ENCODE measurements around the gene RRP9.
"Not testable (repeated sequence)": the region's sequence is repeated elsewhere in the genome, so short reads cannot be mapped to it uniquely, and the experiment has no call there.

RRP9 gene

DNA sequence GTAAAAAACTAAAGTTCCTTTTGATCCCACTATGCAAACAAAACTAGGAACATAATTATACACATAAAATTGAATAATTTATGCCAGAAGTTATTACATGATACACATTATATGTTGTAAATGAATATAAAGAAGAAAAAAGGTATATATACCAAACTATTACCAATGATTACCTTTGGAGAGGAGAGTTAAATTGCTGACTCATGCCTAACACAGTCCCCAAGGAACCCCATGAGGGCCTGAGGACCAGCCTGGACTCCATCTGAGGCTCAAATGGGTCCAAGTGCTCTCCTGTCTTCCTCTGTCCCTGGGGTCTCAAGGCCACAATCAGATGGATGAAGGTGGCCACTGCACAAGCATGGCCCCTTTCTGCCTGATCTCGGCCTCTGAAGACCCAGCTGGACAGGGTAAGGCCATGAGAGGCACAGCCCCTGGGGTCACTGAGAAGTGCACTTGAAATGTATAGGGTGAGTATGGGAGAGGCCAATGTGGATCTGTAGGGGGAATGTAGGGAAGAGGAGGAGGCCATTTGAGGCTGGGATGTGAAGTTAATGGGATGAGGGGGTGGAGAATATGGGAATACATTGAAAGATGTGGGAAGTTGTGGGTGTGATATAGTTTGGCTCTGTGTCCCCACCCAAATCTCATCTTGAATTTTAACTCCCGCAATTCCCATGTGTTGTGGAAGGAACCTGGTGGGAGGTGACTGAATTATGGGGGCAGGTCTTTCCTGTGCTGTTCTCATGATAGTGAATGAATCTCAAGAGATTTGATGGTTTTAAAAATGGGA is 37.5 kb downstream of the RRP9 start:
- DNase-seq (ENCODE audit: low spot score): no peak

DNA sequence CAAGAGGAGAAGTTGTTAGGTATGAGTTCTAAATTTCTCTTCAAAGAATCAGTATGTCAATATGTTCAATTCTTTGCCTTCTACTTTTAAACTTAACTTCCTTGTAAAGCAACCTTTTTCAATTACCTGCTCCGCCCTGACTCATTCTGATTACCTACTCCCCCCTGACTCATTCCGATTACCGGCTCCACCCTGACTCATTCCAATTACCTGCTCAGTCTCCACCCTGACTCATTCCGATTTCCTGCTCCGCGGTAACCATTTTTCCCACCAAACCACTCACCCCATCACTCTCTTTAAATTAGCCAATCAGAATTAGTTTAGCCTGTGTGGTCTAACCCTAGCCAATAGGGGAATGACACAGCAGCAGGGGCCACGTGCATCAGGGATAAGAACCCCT is 39.3 kb downstream of the RRP9 start:
- not testable (repeated sequence) for DNase-seq (ENCODE audit: low spot score)

DNA sequence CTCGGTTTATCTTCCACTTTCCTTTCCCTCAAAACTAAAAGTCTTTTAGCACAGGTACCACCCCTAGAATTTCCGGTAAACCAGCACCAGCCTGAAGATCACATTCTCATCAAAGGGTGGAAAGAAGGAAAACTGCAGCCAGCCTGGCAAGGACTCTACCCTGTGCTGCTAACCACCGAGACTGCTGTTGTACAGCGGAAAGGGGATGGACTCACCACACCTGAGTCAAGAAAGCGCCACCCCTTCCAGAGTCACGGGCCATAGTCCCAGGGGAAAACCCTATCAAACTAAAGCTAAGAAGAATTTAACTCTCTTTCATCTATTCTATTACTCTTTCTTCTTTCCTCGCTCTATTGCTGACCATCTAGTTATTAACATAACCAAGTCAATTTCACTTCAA is 41.7 kb downstream of the RRP9 start:
- not testable (repeated sequence) for DNase-seq (ENCODE audit: low spot score)

DNA sequence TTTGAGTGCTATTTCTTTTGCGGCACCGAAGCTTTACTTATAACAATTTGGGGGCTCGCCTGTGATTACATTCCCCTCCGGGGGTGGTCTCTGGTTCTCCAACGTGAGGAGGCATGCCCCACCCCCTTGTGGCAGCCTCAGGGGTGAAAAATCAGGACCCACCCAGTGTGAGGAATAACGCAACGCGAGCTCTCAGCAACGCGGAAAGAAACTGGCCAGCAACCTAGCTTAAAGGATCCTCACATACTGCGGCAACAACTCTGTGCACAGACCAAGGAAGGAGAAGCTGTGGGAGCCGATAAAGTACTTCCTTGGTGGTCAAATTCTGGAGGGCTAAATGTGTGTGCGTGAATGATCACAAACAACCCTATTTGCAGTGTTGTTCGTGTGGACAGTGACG is 44.3 kb downstream of the RRP9 start:
- no peak for DNase-seq (ENCODE audit: low spot score)

DNA sequence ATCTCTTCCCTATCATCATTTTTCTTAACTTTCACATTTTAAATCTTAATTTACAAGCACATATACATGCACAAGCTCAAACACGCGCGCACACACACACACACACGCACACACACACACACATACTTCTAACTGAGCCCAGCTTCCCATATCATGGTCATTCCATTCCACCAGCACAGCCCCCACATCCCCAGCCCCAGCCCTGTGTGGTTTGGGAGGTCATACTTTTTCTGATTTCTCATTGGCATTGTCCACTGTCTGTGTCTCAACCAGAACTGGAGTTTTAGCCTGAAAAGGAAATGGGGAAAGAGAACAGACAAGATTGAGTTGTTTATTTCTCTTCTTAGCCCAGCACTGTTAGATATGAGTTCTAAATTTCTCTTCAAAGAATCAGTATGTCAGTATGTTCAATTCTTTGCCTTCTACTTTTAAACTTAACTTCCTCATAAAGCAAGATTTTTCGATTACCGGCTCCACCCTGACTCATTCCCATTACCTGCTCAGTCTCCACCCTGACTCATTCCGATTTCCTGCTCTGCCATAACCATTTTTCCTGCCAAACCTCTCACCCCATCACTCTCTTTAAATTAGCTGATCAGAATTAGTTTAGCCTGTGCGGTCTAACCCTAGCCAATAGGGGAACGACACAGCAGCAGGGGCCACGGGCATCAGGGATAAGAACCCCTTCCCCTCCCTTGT is 44.9 kb downstream of the RRP9 start:
- no peak for DNase-seq (ENCODE audit: low spot score)

DNA sequence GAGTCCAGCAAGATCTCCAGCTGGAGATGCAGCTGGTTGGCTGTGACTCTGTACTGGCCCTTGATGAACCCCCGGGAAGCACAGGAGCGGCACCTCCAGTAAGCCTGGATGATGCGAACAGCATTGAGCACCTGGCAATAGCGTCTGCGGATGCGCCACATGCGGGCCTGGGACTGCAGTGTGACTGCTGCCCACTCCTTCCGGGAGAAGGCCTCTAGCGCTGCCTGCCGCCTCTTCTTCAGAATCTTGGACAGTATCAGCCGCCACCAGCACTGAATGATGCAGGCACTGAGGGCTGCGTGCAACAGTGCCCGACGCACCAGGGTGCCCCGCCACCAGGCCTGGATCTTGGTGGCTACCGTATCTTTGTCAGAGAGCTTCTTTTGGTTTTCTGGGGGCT is 46.8 kb downstream of the RRP9 start:
- DNase-seq (ENCODE audit: low spot score): no peak

DNA sequence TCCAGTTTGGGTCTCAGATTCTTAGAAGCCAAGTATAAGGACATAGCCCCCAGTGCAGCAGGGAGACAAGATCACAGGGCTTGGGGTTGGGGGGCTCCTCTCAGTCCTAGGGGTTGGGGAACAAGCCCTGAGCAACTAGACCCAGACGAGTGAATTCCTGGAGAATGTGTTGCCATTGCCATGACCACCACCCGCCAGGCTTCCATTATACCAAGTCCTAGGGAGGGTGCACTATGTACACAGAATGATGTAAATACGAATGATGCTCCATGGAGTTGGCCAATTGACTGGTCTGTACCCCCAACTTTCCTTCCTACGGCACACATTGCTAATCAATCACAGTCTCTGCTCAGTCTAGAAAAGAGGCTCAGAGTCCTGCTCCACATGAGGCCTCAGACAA is 47.3 kb downstream of the RRP9 start:
- no peak for DNase-seq (ENCODE audit: low spot score)

DNA sequence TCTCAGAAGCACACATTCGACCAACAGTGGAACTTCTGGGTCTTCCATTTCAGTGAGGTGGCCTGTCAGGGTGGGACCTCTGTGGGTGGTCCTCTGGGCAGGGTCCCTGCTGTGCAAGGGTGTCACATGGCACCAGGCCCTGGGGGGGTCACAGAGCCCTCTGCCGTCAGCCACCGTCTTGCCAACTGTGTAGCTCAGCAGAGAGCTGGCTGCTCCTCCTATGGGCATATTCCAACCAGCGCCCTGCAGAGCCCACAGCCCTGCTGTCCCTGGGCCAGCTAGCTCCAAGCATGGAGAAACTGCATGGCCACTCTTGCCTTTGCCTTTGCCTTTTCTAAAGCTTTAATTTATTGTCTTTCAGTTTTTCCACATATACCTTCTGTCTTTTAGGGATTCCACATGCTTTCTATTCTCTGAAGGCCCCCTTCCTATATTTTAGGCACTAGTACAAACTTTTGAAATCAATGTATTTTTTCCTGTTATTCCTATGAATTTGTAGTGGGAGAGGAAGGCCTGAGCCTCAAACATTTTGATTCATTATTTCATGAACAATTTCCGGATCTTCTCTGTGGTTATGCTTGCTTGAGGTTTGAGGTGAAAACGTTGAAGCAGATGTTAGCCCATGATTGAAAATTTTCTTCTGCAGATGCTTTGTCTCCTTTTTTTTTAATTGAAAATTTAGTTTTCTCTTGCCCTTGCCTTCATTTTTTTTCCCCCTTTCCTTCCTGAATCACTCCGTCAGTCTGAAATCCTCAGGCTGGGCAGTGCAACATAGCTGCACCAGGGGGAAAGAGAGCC is 50.3 kb downstream of the RRP9 start:
- no peak for DNase-seq (ENCODE audit: low spot score)

DNA sequence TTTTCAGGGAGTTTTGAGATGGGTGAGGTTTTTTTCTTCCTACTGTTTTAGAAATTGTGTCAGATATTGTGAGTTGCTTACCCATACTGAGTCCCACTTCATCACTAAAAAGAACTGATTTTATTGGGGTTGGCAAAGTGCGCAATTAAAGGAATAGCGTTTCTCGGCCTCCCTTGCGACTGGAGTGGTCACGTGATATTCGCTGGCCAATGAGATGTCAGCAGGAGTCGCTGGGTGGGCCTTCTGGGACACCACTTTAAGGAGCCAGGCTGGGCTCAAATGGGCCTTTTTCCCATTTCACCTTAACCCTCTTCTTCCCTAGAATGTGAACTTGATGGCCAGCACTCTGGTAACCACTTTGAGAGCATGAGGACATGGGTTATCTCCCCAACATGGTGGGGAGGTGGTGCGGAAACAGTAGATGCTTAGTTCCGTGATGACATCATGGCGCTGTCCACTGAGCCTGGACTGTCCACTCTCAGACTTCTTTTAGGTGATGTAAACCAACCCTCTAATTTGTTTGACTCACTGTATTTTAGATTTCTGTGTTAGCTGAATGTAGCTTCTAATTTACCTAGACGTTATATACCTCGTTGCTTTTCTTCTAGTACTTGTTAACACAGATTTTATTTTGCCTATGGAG is 53.1 kb downstream of the RRP9 start:
- DNase-seq (ENCODE audit: low spot score): no peak

DNA sequence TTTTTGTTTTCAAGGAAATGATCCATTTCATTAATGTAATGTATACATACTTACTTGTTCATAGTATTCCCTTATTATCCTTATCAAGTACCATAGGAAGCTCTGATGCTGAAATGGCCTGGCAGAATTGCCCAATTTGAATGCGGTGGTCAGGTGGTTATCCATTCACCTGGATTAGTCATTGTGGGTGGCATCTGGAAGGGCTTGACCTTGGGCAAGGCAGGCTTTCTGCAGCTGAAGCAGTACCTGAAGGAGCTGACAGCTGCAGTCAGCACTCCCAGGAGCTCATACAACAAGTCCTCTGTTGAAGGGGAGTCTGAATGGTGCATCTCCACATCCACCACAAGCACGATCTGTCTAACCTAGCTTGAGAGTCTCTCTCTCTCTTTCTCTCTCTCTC is 54.1 kb downstream of the RRP9 start:
- no peak for DNase-seq (ENCODE audit: low spot score)

DNA sequence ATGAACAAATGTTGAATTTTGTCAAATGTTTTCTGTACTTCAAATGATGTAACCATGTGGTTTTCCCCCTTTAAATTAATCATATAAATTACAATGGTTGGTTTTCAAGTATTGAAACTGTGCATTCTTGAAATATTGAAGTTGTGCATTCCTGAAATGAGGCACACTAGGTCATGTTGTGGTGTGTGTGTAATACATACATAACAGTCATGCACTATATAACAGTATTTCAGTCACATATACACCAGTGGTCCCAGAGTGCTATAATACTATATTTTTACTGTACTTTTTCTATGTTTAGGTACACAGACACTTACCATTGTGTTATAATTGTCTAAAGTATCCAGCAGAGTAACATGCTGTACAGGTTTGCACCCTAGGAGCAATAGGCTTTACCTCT is 55.3 kb downstream of the RRP9 start:
- DNase-seq (ENCODE audit: low spot score): no peak

Measured in globus pallidus (tissue), 1 donor.